ENCODE measurements around the gene TNS1.

DNA sequence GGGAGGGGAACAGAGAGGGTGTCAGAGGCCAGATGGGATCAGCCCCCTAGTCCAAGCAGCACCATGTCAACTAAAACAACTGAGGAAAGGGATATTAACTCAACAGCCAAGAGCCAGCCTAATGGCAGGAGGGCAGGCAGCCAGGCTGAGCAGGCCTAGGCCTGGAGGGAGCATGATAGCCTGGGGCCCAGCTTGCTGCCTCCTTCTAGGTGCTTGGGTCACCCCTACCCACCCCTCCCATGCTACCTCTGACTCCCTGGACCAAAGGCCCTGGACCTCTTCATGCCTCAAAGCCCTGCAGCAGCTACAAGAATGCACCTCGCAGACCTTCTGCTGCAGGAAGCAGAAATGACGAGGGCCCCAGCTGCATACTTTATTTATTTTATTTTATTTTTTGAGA is 22.1 kb upstream of the TNS1 start:
- TF ChIP-seq, protein P1, sequence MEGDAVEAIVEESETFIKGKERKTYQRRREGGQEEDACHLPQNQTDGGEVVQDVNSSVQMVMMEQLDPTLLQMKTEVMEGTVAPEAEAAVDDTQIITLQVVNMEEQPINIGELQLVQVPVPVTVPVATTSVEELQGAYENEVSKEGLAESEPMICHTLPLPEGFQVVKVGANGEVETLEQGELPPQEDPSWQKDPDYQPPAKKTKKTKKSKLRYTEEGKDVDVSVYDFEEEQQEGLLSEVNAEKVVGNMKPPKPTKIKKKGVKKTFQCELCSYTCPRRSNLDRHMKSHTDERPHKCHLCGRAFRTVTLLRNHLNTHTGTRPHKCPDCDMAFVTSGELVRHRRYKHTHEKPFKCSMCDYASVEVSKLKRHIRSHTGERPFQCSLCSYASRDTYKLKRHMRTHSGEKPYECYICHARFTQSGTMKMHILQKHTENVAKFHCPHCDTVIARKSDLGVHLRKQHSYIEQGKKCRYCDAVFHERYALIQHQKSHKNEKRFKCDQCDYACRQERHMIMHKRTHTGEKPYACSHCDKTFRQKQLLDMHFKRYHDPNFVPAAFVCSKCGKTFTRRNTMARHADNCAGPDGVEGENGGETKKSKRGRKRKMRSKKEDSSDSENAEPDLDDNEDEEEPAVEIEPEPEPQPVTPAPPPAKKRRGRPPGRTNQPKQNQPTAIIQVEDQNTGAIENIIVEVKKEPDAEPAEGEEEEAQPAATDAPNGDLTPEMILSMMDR (IDR thresholded peaks at IDR 0.05; ENCODE audit: low read length), result no peak
- TF ChIP-seq EZH2 (optimal IDR thresholded peaks at IDR 0.05; ENCODE audit: low read depth, low read length), result no peak

All from MM.1S (cell line).